Hematopoietic multipotent progenitor cell (in vitro differentiated cells): ENCODE measurements around the gene TMEM154. TPM values are rescaled to one million over a fixed set of nuclear protein-coding genes. Genes with fewer than 3 reads are reported as not detected.

Experiments used
- DNase-seq, 3 donors: peaks; one replicate each; pipeline ENCODE4 v3.0.0-alpha.2; 2011 to 2015; ENCODE audit warnings: low read depth in 2 of 3, low spot score in 2 of 3
- total RNA-seq: library from RNA; depleted of rRNA; stranded (reverse); fragments of >200 nt; gene quantifications from one replicate; pipeline ENCODE4 v1.2.3, GENCODE V29; 2012

TMEM154 gene
- total RNA-seq, 1 donor = 2.2 TPM

- DNase-seq = no peak
Measured at GRCh38 chr4:152572417-152573086, 107.2 kb downstream of the TMEM154 start.

GRCh38 chr4:152571770-152572169, 108.0 kb downstream of the TMEM154 start:
- DNase-seq = no peak

GRCh38 chr4:152571296-152571695, 108.5 kb downstream of the TMEM154 start:
- DNase-seq = no peak

Other genes starting within 250 kb of the TMEM154 start
- gene FBXW7, start 143.9 kb downstream of the TMEM154 start, total RNA-seq = 15.9 TPM
- gene TIGD4, start 99.7 kb upstream of the TMEM154 start, total RNA-seq = under 0.01 TPM
- gene ARFIP1, start 100.0 kb upstream of the TMEM154 start, total RNA-seq = 8.9 TPM